CD4-positive, alpha-beta T cell treated with Interleukin-17A for 4 hours (primary cell): Measurements from ENCODE around the gene MPZL1.

Experiments
- DNase-seq: peaks from one replicate; pipeline ENCODE4 v3.0.0-alpha.2; 2020; ENCODE audit warnings: mixed read lengths

Gene MPZL1

GRCh38 chr1:167695756-167696561, 25.8 kb upstream of the MPZL1 start:
- no peak for DNase-seq

- no peak for DNase-seq
Observed at GRCh38 chr1:167697667-167698141, 24.1 kb upstream of the MPZL1 start.

GRCh38 chr1:167698313-167698712, 23.5 kb upstream of the MPZL1 start:
- no peak for DNase-seq

- DNase-seq = no peak
Observed at GRCh38 chr1:167701510-167701909, 20.3 kb upstream of the MPZL1 start.

DNA sequence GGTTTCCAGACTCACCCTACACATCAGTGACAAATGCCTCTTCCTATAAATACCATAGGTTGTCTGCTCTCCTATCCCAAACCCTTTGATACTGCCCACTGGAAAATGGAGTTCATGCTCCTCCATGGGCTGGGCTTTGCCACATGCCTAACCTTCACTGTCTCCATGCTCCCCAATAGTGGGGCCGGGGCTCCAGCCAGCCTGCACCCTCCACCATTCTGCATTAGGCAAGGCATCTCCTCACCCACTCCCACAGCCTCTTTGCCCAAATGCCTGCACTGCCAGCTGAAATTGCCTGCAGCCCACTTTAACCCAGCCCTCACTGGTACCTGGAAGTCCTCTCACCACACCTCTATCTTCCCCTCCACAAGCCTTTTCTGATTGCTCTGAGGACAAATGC, 18.2 kb upstream of the MPZL1 start:
- DNase-seq = no peak

DNA sequence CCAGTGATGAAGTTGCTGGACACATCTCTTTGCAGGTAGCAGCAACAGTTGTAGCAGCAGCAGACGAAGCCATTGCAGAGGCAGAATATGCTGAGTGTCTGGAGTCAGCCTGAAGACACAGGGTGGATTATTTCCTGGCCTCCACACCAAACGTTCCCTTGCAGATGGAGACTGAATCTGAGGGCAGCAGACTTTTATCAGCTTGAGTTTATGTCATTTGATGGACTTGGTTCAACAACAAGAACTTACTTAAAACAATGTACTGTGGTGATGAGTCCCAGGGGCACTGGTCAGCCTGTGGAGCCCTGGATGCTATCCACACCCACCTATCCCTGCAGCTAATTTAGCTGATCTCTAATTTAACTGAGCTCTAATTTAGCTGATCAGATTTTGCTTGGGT, 17.1 kb upstream of the MPZL1 start:
- DNase-seq = no peak

DNA sequence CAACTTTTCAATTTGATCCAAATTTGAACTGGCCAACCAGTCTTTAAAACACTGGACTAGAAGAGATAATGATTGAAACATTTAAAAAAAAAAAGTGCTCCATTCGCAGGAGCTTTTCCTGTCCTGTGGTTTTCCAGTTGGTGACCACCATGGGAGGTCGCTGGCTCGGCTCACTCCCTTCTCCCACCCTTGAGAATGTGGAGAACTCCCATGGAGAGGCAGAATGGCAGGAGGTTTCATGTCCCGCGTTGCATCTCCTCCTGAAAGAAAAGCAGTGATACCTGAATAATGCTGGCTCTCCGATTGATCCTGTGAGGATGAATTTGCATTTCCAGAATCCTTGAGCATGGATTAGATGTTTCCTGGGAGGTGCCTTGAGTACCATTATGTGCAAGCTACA, 16.5 kb upstream of the MPZL1 start:
- DNase-seq = no peak

GRCh38 chr1:167706363-167706762, 15.4 kb upstream of the MPZL1 start:
- DNase-seq = no peak

GRCh38 chr1:167706931-167707877, 14.6 kb upstream of the MPZL1 start:
- DNase-seq = no peak

- DNase-seq = no peak
Observed at GRCh38 chr1:167707942-167708341, 13.8 kb upstream of the MPZL1 start.

- no peak for DNase-seq
Observed at GRCh38 chr1:167708940-167709389, 12.8 kb upstream of the MPZL1 start.

DNA sequence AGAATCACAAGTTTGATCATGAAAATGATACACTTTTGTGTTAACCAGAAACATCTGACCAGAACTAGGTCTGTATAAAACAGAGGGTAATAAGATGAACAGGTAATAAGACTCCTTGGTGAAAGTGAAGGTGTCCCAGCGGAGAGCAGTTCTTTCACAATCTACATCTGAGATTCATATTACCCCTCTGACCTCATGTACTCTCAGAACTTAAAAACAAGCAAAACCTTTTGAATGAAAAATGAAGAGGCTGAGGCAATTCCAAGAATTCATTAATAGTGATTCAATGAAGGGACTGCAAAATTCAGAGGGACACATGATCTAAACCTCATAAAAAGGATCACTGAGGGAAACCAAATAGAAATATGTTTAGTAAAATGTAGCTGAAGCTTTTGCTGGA, 10.9 kb upstream of the MPZL1 start:
- no peak for DNase-seq

DNA sequence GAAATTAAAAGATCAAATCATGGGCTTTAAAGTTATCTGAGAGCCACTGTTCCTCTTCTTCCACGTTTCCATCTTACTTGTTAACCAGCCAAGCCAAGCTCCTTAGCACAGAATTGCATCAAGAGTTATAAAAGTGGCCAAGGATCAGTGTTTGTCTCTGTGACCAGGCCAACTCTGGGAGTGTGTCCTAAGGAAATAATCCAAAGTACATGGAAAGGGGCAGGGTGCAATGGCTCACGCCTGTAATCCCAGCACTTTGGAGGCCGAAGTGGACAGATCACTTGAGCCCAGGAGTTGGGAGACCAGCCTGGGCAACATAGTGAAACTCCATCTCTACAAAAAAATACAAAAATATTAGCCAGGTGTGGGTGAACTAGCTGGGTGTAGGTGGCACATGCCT, 10.0 kb upstream of the MPZL1 start:
- DNase-seq = no peak

- DNase-seq = peak; percentile 29
Observed at GRCh38 chr1:167713330-167714081, 8.3 kb upstream of the MPZL1 start.

DNA sequence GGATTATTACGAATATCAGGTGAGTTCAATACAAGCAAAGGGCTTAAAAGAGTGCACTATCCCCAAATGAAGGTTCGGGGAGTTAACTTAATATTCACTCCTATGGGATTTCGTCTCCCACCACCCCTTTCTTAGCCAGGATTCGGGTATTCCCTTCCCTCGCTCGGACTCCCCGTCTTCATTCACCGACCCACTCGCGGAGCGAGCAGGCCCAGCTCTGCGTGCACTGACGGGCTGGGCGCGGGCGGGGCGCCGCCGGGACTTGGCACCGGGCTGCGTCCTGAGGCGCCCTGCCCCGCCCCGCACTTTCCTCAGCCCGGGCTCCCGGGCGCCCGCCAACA, 7.7 kb upstream of the MPZL1 start:
- DNase-seq = no peak

DNA sequence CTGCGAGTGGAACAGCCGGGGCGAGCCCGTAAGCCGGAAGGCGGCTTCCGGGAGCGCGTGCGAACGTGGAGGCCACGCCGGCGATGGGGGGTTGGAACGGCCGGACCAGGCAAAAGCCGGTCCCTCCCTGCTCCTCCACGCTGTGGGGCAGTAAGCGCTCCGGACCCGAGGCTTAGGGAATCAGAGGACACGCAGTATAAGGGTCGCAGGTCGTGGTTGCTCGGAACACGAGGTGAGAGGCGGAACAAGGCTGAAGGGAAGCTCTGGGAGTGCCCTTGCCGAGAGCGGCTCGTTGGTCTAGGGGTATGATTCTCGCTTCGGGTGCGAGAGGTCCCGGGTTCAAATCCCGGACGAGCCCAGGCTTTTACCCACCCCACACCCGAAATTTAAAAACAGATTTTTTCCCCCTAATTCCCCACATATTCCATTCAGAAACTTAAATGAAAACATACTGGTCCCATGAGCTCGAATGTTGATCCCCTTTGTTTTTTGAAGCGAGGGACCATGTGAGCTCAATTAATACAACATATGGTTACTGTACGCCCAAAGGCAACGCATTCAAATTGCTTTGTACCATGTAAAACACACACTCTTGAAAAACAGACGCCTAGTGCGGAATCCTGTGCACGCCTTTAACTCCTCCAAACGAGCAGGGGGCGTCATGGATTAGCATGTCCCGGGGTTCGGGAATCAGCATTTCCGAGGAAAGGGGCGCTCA, 7.2 kb upstream of the MPZL1 start:
- peak; percentile 89 for DNase-seq

GRCh38 chr1:167715157-167715999, 6.4 kb upstream of the MPZL1 start:
- DNase-seq = peak; percentile 88

GRCh38 chr1:167716000-167716271, 5.8 kb upstream of the MPZL1 start:
- DNase-seq = no peak

GRCh38 chr1:167717351-167717750, 4.4 kb upstream of the MPZL1 start:
- no peak for DNase-seq

DNA sequence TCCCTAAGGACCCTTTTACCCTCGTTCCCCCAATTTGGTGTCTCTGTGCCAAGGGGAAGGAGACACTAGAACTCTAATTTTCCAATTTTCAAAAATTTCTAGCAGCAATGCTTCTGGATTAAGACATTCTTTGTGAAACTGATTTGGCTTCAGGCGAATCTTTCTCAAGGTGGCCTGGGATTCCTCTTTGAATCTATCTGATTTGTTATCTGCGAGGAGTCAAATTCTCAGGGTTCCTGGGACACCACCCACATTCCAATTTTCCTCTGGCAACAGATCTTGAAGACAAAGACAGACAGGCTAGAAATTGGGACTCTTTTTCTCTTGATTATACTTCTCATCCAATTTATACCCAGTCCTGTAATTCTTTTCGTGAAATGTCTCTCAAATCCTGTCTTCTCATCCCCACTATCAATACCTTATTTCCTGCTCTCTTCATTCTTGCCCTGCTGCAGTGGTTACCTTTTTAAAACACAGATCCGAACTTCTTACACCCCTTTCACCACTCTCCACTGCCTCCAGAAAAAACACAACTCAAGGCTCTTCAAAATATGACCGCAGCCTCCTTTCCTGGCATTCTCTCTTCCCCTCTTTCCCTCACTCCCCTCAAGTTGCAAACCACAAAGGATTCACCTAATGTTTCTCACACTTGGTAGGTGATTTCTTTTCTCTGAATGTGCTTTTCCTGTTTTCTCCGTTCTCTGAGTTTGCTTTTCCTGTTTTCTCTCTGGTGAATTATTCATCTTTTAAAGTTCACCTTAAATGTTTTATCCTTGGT, 2.7 kb upstream of the MPZL1 start:
- no peak for DNase-seq
